Measurements from ENCODE around the gene ADAMTS17.

Gene ADAMTS17

GRCh38 chr15:100309109-100310040 is 32.4 kb downstream of the ADAMTS17 start:
- DNase-seq, result no peak

GRCh38 chr15:100308608-100309007 is 33.2 kb downstream of the ADAMTS17 start:
- DNase-seq, result no peak

GRCh38 chr15:100308213-100308600 is 33.6 kb downstream of the ADAMTS17 start:
- DNase-seq, result no peak

GRCh38 chr15:100307241-100308212 is 34.2 kb downstream of the ADAMTS17 start:
- DNase-seq, result peak; percentile 82

GRCh38 chr15:100306098-100306497 is 35.7 kb downstream of the ADAMTS17 start:
- DNase-seq, result no peak

GRCh38 chr15:100301910-100302431 is 39.8 kb downstream of the ADAMTS17 start:
- DNase-seq, result no peak

- no peak for DNase-seq
Measured at GRCh38 chr15:100298257-100298656, 43.5 kb downstream of the ADAMTS17 start.

GRCh38 chr15:100297812-100298211 is 44.0 kb downstream of the ADAMTS17 start:
- DNase-seq, result no peak

- DNase-seq, result no peak
Measured at GRCh38 chr15:100295939-100296565, 45.7 kb downstream of the ADAMTS17 start.

GRCh38 chr15:100292010-100292409 is 49.8 kb downstream of the ADAMTS17 start:
- no peak for DNase-seq

- no peak for DNase-seq
Measured at GRCh38 chr15:100291106-100291505, 50.7 kb downstream of the ADAMTS17 start.

- DNase-seq, result no peak
Measured at GRCh38 chr15:100285641-100286295, 56.0 kb downstream of the ADAMTS17 start.

- DNase-seq, result no peak
Measured at GRCh38 chr15:100284701-100285100, 57.1 kb downstream of the ADAMTS17 start.

- no peak for DNase-seq
Measured at GRCh38 chr15:100284191-100284590, 57.6 kb downstream of the ADAMTS17 start.

GRCh38 chr15:100281096-100281917 is 60.5 kb downstream of the ADAMTS17 start:
- no peak for DNase-seq

GRCh38 chr15:100279849-100280248 is 61.9 kb downstream of the ADAMTS17 start:
- no peak for DNase-seq

- DNase-seq, result no peak
Measured at GRCh38 chr15:100279446-100279845, 62.3 kb downstream of the ADAMTS17 start.

- no peak for DNase-seq
Measured at GRCh38 chr15:100278596-100279380, 63.0 kb downstream of the ADAMTS17 start.

GRCh38 chr15:100277087-100277855 is 64.5 kb downstream of the ADAMTS17 start:
- no peak for DNase-seq

- no peak for DNase-seq
Measured at GRCh38 chr15:100276506-100276905, 65.3 kb downstream of the ADAMTS17 start.

Data from COR-L47 (cell line).